ENCODE measurements around the gene APBA3. TPM values are rescaled to one million over a fixed set of nuclear protein-coding genes. Genes with fewer than 3 reads are reported as not detected.

Gene APBA3
- total and polyA plus RNA-seq, 9 of the 15 experiments (the other 6 are each of a cell fraction or from before 2014, with no cell fraction given): 0.10 to 29.5 (median 11.5) TPM

DNA sequence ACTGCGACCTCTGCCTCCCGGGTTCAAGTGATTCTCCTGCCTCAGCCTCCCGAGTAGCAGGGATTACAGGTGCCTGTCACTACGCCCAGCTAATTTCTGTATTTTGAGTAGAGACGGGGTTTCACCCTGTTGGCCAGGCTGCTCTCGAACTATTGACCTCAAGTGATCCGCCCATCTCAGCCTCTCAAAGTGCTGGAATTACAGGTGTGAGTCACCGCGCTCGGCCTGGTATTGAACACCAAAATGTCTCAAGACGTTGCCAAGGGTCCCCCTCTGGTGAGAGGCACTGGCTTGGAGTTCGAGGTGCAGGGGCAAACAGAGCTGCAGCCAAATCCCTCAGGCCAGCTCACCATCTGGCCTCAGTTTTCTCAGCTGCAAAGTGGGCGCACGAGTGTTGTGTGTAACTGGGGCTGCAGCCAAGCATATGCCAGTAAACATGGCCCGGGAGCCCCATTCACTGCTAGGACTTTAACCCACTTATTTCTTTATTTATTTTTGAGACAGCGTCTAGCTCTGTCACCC, 45.3 kb downstream of the APBA3 start (continued):
- TF ChIP-seq, protein P1, sequence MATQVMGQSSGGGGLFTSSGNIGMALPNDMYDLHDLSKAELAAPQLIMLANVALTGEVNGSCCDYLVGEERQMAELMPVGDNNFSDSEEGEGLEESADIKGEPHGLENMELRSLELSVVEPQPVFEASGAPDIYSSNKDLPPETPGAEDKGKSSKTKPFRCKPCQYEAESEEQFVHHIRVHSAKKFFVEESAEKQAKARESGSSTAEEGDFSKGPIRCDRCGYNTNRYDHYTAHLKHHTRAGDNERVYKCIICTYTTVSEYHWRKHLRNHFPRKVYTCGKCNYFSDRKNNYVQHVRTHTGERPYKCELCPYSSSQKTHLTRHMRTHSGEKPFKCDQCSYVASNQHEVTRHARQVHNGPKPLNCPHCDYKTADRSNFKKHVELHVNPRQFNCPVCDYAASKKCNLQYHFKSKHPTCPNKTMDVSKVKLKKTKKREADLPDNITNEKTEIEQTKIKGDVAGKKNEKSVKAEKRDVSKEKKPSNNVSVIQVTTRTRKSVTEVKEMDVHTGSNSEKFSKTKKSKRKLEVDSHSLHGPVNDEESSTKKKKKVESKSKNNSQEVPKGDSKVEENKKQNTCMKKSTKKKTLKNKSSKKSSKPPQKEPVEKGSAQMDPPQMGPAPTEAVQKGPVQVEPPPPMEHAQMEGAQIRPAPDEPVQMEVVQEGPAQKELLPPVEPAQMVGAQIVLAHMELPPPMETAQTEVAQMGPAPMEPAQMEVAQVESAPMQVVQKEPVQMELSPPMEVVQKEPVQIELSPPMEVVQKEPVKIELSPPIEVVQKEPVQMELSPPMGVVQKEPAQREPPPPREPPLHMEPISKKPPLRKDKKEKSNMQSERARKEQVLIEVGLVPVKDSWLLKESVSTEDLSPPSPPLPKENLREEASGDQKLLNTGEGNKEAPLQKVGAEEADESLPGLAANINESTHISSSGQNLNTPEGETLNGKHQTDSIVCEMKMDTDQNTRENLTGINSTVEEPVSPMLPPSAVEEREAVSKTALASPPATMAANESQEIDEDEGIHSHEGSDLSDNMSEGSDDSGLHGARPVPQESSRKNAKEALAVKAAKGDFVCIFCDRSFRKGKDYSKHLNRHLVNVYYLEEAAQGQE (IDR thresholded peaks at IDR 0.05; ENCODE audit: borderline replicate concordance): no peak
- TF ChIP-seq, protein P1 (CRISPR knock-in tag; IDR thresholded peaks at IDR 0.05; ENCODE audit: low read depth): no peak
- TF ChIP-seq RUNX1 (IDR thresholded peaks at IDR 0.05; ENCODE audit: low read depth) (no peak), MIER1 (IDR thresholded peaks at IDR 0.05; ENCODE audit: low read depth) (no peak), CBX3 (IDR thresholded peaks at IDR 0.05; ENCODE audit: borderline replicate concordance in 1 of 2, low read length in 2 of 2) (0 out of 3 replicates have a peak, but pooled peaks of 1 of the 2 experiments have one; percentile 23), ZNF3 (CRISPR knock-in tag; IDR thresholded peaks at IDR 0.05) (no peak), KLF6 (CRISPR knock-in tag; IDR thresholded peaks at IDR 0.05; ENCODE audit: borderline replicate concordance) (no peak), CBX1 (IDR thresholded peaks at IDR 0.05; ENCODE audit: low read depth) (0 out of 2 replicates have a peak, but pooled peaks have one; percentile 29), PHTF2 (CRISPR knock-in tag; IDR thresholded peaks at IDR 0.05) (no peak), PHF20 (IDR thresholded peaks at IDR 0.05; ENCODE audit: partially characterized antibody) (peak; percentile 31), ZNF57 (CRISPR knock-in tag; IDR thresholded peaks at IDR 0.05) (no peak)
- TF ChIP-seq, protein P2, sequence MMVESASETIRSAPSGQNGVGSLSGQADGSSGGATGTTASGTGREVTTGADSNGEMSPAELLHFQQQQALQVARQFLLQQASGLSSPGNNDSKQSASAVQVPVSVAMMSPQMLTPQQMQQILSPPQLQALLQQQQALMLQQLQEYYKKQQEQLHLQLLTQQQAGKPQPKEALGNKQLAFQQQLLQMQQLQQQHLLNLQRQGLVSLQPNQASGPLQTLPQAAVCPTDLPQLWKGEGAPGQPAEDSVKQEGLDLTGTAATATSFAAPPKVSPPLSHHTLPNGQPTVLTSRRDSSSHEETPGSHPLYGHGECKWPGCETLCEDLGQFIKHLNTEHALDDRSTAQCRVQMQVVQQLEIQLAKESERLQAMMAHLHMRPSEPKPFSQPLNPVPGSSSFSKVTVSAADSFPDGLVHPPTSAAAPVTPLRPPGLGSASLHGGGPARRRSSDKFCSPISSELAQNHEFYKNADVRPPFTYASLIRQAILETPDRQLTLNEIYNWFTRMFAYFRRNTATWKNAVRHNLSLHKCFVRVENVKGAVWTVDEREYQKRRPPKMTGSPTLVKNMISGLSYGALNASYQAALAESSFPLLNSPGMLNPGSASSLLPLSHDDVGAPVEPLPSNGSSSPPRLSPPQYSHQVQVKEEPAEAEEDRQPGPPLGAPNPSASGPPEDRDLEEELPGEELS (CRISPR knock-in tag; IDR thresholded peaks at IDR 0.05; ENCODE audit: borderline replicate concordance): no peak
- TF ChIP-seq, protein P3, sequence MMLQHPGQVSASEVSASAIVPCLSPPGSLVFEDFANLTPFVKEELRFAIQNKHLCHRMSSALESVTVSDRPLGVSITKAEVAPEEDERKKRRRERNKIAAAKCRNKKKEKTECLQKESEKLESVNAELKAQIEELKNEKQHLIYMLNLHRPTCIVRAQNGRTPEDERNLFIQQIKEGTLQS (IDR thresholded peaks at IDR 0.05): peak; percentile 22; the same call in 1 of the 2 replicates
- TF ChIP-seq, protein P3 (CRISPR knock-in tag; conservative IDR thresholded peaks at IDR 0.05): no peak
- TF ChIP-seq, protein P4, sequence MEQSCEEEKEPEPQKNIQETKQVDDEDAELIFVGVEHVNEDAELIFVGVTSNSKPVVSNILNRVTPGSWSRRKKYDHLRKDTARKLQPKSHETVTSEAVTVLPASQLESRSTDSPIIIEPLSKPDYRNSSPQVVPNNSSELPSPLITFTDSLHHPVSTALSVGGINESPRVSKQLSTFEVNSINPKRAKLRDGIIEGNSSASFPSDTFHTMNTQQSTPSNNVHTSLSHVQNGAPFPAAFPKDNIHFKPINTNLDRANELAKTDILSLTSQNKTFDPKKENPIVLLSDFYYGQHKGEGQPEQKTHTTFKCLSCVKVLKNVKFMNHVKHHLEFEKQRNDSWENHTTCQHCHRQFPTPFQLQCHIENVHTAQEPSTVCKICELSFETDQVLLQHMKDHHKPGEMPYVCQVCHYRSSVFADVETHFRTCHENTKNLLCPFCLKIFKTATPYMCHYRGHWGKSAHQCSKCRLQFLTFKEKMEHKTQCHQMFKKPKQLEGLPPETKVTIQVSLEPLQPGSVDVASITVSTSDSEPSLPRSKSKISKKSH (CRISPR knock-in tag; IDR thresholded peaks at IDR 0.05): no peak
- TF ChIP-seq, protein P5, sequence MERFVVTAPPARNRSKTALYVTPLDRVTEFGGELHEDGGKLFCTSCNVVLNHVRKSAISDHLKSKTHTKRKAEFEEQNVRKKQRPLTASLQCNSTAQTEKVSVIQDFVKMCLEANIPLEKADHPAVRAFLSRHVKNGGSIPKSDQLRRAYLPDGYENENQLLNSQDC (CRISPR knock-in tag; IDR thresholded peaks at IDR 0.05): no peak
